NCI-H2107 treated with DMSO at 0.1 percent for 48 hours (cell line): ENCODE measurements around the gene CX3CL1.

ENCODE experiments used
- DNase-seq: peaks from one replicate; lab custom pipeline; 2025; ENCODE audit not compliant: unreplicated experiment; lab: John Stamatoyannopoulos, UW

Gene CX3CL1

GRCh38 chr16:57432989-57433388 lies 60.7 kb downstream of the CX3CL1 start:
- no peak for DNase-seq

- DNase-seq: no peak
Observed at GRCh38 chr16:57434003-57434402, 61.7 kb downstream of the CX3CL1 start.
